GM23338 (cell line): ENCODE measurements around the gene ZNF254. TPM values are rescaled to one million over a fixed set of nuclear protein-coding genes. Genes with fewer than 3 reads are reported as not detected.

Source experiments
- ATAC-seq: fragments of 200-7000 bp; cut with Tn5 transposase; 3 replicates; pipeline ENCODE4 v1.9.1; 2020
- DNase-seq: peaks from one replicate; pipeline ENCODE4 v3.0.0-alpha.2; 2015; ENCODE audit warnings: low spot score
- H2AFZ ChIP-seq: fragments of 200-600 bp; sonication (generic); 2 replicates; pipeline ENCODE4 v1.8.0; 2016; ENCODE audit warnings: antibody characterized with exemption, mild to moderate bottlenecking, moderate library complexity
- H3F3A ChIP-seq: fragments of 200-600 bp; sonication (generic); replicated peaks from 2 replicates; pipeline ENCODE4 v1.8.0; 2017; ENCODE audit warnings: antibody characterized with exemption, mixed run types, low read depth
- H3K27ac ChIP-seq: fragments of 200-600 bp; sonication (generic); 2 replicates; pipeline ENCODE4 v1.6.1; 2016; ENCODE audit warnings: low read depth
- H3K27me3 ChIP-seq: fragments of 200-600 bp; sonication (generic); 2 replicates; pipeline ENCODE4 v1.8.0; 2016; ENCODE audit warnings: mild to moderate bottlenecking, mixed run types, moderate library complexity; ENCODE audit not compliant: insufficient read depth
- H3K36me3 ChIP-seq: fragments of 200-600 bp; sonication (generic); 2 replicates; pipeline ENCODE4 v1.8.0; 2016; ENCODE audit warnings: mild to moderate bottlenecking; ENCODE audit not compliant: insufficient read depth
- H3K4me1 ChIP-seq: fragments of 200-600 bp; sonication (generic); 2 replicates; pipeline ENCODE4 v1.8.0; 2016; ENCODE audit warnings: mild to moderate bottlenecking, moderate library complexity; ENCODE audit not compliant: insufficient read depth
- H3K4me2 ChIP-seq: fragments of 200-600 bp; sonication (generic); 2 replicates; pipeline ENCODE4 v1.7.1; 2017; ENCODE audit warnings: mixed run types
- H3K4me3 ChIP-seq: fragments of 200-600 bp; sonication (generic); 2 replicates; pipeline ENCODE4 v1.6.1; 2016; ENCODE audit warnings: mixed run types
- H3K79me2 ChIP-seq: fragments of 200-600 bp; sonication (generic); replicated peaks from 2 replicates; pipeline ENCODE4 v1.8.0; 2017; ENCODE audit warnings: mild to moderate bottlenecking; ENCODE audit not compliant: insufficient read depth
- H3K9me2 ChIP-seq: fragments of 200-600 bp; sonication (generic); 2 replicates; pipeline ENCODE4 v1.8.0; 2017; ENCODE audit not compliant: insufficient read depth
- H4K20me1 ChIP-seq: fragments of 200-600 bp; sonication (generic); replicated peaks from 2 replicates; pipeline ENCODE4 v1.8.0; 2017; ENCODE audit warnings: mild to moderate bottlenecking; ENCODE audit not compliant: insufficient read depth
- H3K27ac Mint-ChIP-seq: 2 replicates; pipeline ENCODE4 v1.8.0; 2020; ENCODE audit warnings: inconsistent platforms, mild to moderate bottlenecking, moderate library complexity, mixed read lengths
- H3K27me3 Mint-ChIP-seq: 3 replicates; pipeline ENCODE4 v1.8.0; 2022; ENCODE audit warnings: low read depth, mild to moderate bottlenecking, moderate library complexity, mixed read lengths, inconsistent platforms; ENCODE audit not compliant: insufficient read depth, poor library complexity
- H3K36me3 Mint-ChIP-seq: 3 replicates; pipeline ENCODE4 v1.8.0; 2021; ENCODE audit warnings: low read depth, mild to moderate bottlenecking, inconsistent platforms, moderate library complexity, mixed read lengths
- H3K4me1 Mint-ChIP-seq: 3 replicates; pipeline ENCODE4 v1.8.0; 2020; ENCODE audit warnings: mild to moderate bottlenecking, inconsistent platforms, mixed read lengths
- H3K4me3 Mint-ChIP-seq: 3 replicates; pipeline ENCODE4 v1.8.0; 2021; ENCODE audit warnings: moderate library complexity, mild to moderate bottlenecking, inconsistent platforms, mixed read lengths
- H3K9me3 Mint-ChIP-seq: 3 replicates; pipeline ENCODE4 v1.8.0; 2020; ENCODE audit warnings: moderate library complexity, mild to moderate bottlenecking, inconsistent platforms, mixed read lengths
- CREB1 ChIP-seq: fragments of 250-450 bp; sonication (Bioruptor Pico); IDR thresholded peaks from 2 replicates; pipeline ENCODE4 v1.5.0; 2020; ENCODE audit warnings: low read depth, mild to moderate bottlenecking, moderate library complexity
- CTCF ChIP-seq, 2 experiments: fragments of 200-600 bp in 1 of 2; sonication (generic) in 1 of 2; conservative IDR thresholded peaks; 2 replicates each; pipeline versions ENCODE4 v1.5.1 to v1.6.1; 2016 to 2017; ENCODE audit warnings: antibody characterized with exemption in 2 of 2, low read depth in 2 of 2, mild to moderate bottlenecking in 2 of 2, moderate library complexity in 1 of 2
- ETS1 ChIP-seq: IDR thresholded peaks from 2 replicates; pipeline ENCODE4 v1.6.1; 2016; ENCODE audit warnings: antibody characterized with exemption
- EZH2 ChIP-seq: fragments of 200-600 bp; sonication (generic); IDR thresholded peaks from one replicate; pipeline ENCODE4 v1.8.0; 2017; ENCODE audit warnings: antibody characterized with exemption, mild to moderate bottlenecking, low read depth; ENCODE audit not compliant: unreplicated experiment
- EZH2phosphoT487 ChIP-seq: fragments of 200-600 bp; sonication (generic); IDR thresholded peaks from one replicate; pipeline ENCODE4 v1.8.1; 2018; ENCODE audit warnings: antibody characterized with exemption; ENCODE audit not compliant: unreplicated experiment
- JUNB ChIP-seq: IDR thresholded peaks from one replicate; pipeline ENCODE4 v1.6.1; 2016; ENCODE audit warnings: antibody characterized with exemption; ENCODE audit not compliant: unreplicated experiment
- NANOG ChIP-seq: IDR thresholded peaks from 2 replicates; pipeline ENCODE4 v1.6.1; 2016; ENCODE audit warnings: antibody characterized with exemption, borderline replicate concordance
- POLR2AphosphoS5 ChIP-seq: IDR thresholded peaks from 2 replicates; pipeline ENCODE4 v1.6.1; 2016; ENCODE audit warnings: antibody characterized with exemption, low read depth
- REST ChIP-seq: IDR thresholded peaks from one replicate; pipeline ENCODE4 v1.6.1; 2018; ENCODE audit warnings: antibody characterized with exemption; ENCODE audit not compliant: unreplicated experiment
- STAT1 ChIP-seq: IDR thresholded peaks from one replicate; pipeline ENCODE4 v1.6.1; 2016; ENCODE audit warnings: antibody characterized with exemption; ENCODE audit not compliant: unreplicated experiment
- ZNF114 ChIP-seq: fragments of 250-450 bp; sonication (Bioruptor Pico); IDR thresholded peaks from 2 replicates; pipeline ENCODE4 v1.5.0; 2020; ENCODE audit warnings: mild to moderate bottlenecking, moderate library complexity
- ZNF331 ChIP-seq: fragments of 250-450 bp; sonication (Bioruptor Pico); IDR thresholded peaks from 2 replicates; pipeline ENCODE4 v1.5.0; 2020; ENCODE audit warnings: low read depth, mild to moderate bottlenecking, moderate library complexity
- polyA plus RNA-seq: library from polyadenylated mRNA; unstranded; fragments of >200 nt; fragmentation: Nextera tagmentation; extraction: Ambion mirVana; gene quantifications from 2 replicates; pipeline ENCODE4 v1.2.1, GENCODE V29; 2016
- total RNA-seq: library from RNA; depleted of rRNA; stranded (reverse); fragments of >200 nt; shearing (Covaris generic); gene quantifications from 2 replicates; pipeline ENCODE4 v1.2.3, GENCODE V29; 2014

ZNF254 gene
- total and polyA plus RNA-seq, 2 experiments from 2014 or later: 13.1 to 45.6 TPM

- H3K36me3 Mint-ChIP-seq: peaks cover 89% of the 10 kb centered on the region
- no peak overlapping the region for H3K4me2 ChIP-seq
Measured at GRCh38 chr19:24053601-24054000, 33.4 kb upstream of the ZNF254 start.

More at GRCh38 chr19:24053601-24054000, 33.4 kb upstream of the ZNF254 start:
- Histone ChIP-seq H3K4me3 (no peak overlapping the region), H3K27me3 (no peaks in the 10 kb centered on the region), H4K20me1 (peaks cover 20% of the 10 kb centered on the region; the same call in 1 of the 2 replicates), H3F3A (no peaks in the 10 kb centered on the region), H3K27ac (no peak overlapping the region), H3K9me2 (no peaks in the 10 kb centered on the region), H2AFZ (no peak overlapping the region), H3K4me1 (no peaks in the 10 kb centered on the region), H3K36me3 (peaks cover 54% of the 10 kb centered on the region), H3K79me2 (peaks cover 4% of the 10 kb centered on the region; the same call in 1 of the 2 replicates)
- Mint-ChIP-seq H3K9me3 (no peaks in the 10 kb centered on the region), H3K4me1 (no peaks in the 10 kb centered on the region), H3K27ac (no peak overlapping the region), H3K27me3 (no peaks in the 10 kb centered on the region), H3K4me3 (no peak overlapping the region)
- TF ChIP-seq REST: no peak
- no peak for TF ChIP-seq STAT1
- no peak for TF ChIP-seq ZNF331
- TF ChIP-seq ETS1: no peak
- no peak for TF ChIP-seq NANOG
- TF ChIP-seq EZH2: no peak
- no peak for TF ChIP-seq ZNF114 (CRISPR knock-in tag)
- TF ChIP-seq CREB1 (CRISPR knock-in tag): no peak
- TF ChIP-seq JUNB: no peak
- no peak for TF ChIP-seq EZH2phosphoT487
- TF ChIP-seq POLR2AphosphoS5: no peak
- no peak for TF ChIP-seq CTCF (conservative IDR thresholded peaks at IDR 0.05; ENCODE audit: low read depth in 2 of 2)
- ATAC-seq (no peak), DNase-seq (no peak)
